ENCODE data around the gene ZDHHC18.

ZDHHC18 gene
- total RNA-seq = 78.0 to 117 reads per million in 2 donors

GRCh38 chr1:26826261-26827105 lies at the start of gene ZDHHC18:
TSS of gene ZDHHC18 (plus strand) at chr1:26826688. CDS start at chr1:26826805, 117 bp downstream.
- peak; percentile 38 to 80 (median 66) for DNase-seq

GRCh38 chr1:26779098-26779668 lies 47.3 kb upstream of the ZDHHC18 start:
- no peak for DNase-seq

- DNase-seq = no peak
Measured at GRCh38 chr1:26780344-26780957, 46.0 kb upstream of the ZDHHC18 start.

- DNase-seq = peak in 1 of 5 experiments; percentile 33
Measured at GRCh38 chr1:26781206-26781825, 45.2 kb upstream of the ZDHHC18 start.

- no peak for DNase-seq
Measured at GRCh38 chr1:26782521-26783212, 43.8 kb upstream of the ZDHHC18 start.

GRCh38 chr1:26783646-26784022 lies 42.9 kb upstream of the ZDHHC18 start:
- no peak for DNase-seq

- DNase-seq = no peak
Measured at GRCh38 chr1:26784023-26784871, 42.2 kb upstream of the ZDHHC18 start.

- DNase-seq = no peak
Measured at GRCh38 chr1:26784886-26785285, 41.6 kb upstream of the ZDHHC18 start.

GRCh38 chr1:26785611-26786436 lies 40.7 kb upstream of the ZDHHC18 start:
- DNase-seq = peak in 2 of 5 experiments; percentile 19 to 39

GRCh38 chr1:26786437-26787380 lies 39.8 kb upstream of the ZDHHC18 start:
- DNase-seq = peak in 1 of 5 experiments; percentile 63

GRCh38 chr1:26787381-26787705 lies 39.1 kb upstream of the ZDHHC18 start:
- peak in 3 of 5 experiments; percentile 37 to 95 (median 81) for DNase-seq

- peak; percentile 77 to 90 (median 81) for DNase-seq
Measured at GRCh38 chr1:26787706-26788514, 38.6 kb upstream of the ZDHHC18 start, which contains the start of gene PIGV. TSS of gene PIGV (plus strand) at chr1:26787950. CDS start at chr1:26790816, 2,866 bp downstream.

- DNase-seq = no peak
Measured at GRCh38 chr1:26788515-26788785, 38.0 kb upstream of the ZDHHC18 start.

GRCh38 chr1:26788836-26789611 lies 37.5 kb upstream of the ZDHHC18 start:
- peak; percentile 58 to 91 (median 78) for DNase-seq

- DNase-seq = no peak
Measured at GRCh38 chr1:26789612-26789865, 36.9 kb upstream of the ZDHHC18 start.

GRCh38 chr1:26789931-26790330 lies 36.6 kb upstream of the ZDHHC18 start:
- peak in 2 of 5 experiments; percentile 28 to 46 for DNase-seq

GRCh38 chr1:26790551-26790953 lies 35.9 kb upstream of the ZDHHC18 start:
- peak in 2 of 5 experiments; percentile 25 to 81 for DNase-seq

- no peak for DNase-seq
Measured at GRCh38 chr1:26791148-26791547, 35.3 kb upstream of the ZDHHC18 start.
